Breast epithelium (tissue), 4 donors: ENCODE results near the gene RBM19. TPM values are rescaled to one million over a fixed set of nuclear protein-coding genes. Genes with fewer than 3 reads are reported as not detected.

Experiments used
- DNase-seq, 2 donors: peaks; one replicate each; pipeline ENCODE4 v3.0.0-alpha.2; 2019; ENCODE audit warnings: low spot score in 2 of 2
- H3K27ac ChIP-seq, 2 donors: fragments of 200-600 bp; sonication (generic) in 1 of 2; one replicate each; pipeline ENCODE4 v1.5.1; 2016 to 2019; ENCODE audit warnings: mild to moderate bottlenecking in 1 of 2
- H3K27me3 ChIP-seq, 2 donors: fragments of 200-600 bp; sonication (generic) in 1 of 2; one replicate each; pipeline versions ENCODE4 v1.5.1 to v1.6.0; 2017 to 2019; ENCODE audit warnings: control low read depth in 1 of 2, mild to moderate bottlenecking in 1 of 2
- H3K36me3 ChIP-seq: fragments of 200-600 bp; one replicate; pipeline ENCODE4 v1.5.1; 2019
- H3K4me1 ChIP-seq, 2 donors: fragments of 200-600 bp; sonication (generic); one replicate each; pipeline ENCODE4 v1.5.1; 2016 to 2019; ENCODE audit warnings: control low read depth in 1 of 2
- H3K4me3 ChIP-seq, 3 donors: fragments of 200-600 bp; sonication (generic); 1 replicate in 2 of 3; 2 replicates in 1 of 3; pipeline ENCODE4 v1.5.1; 2016 to 2019; ENCODE audit warnings: mild to moderate bottlenecking in 3 of 3, moderate library complexity in 2 of 3
- H3K9me3 ChIP-seq, 2 donors: fragments of 200-600 bp; sonication (generic) in 1 of 2; one replicate each; pipeline ENCODE4 v1.5.1; 2016 to 2019; ENCODE audit warnings: control low read depth in 1 of 2
- CTCF ChIP-seq, 3 donors: fragments of 450-650 bp; IDR thresholded peaks; one replicate each; pipeline ENCODE4 v1.5.1; 2016 to 2017; ENCODE audit warnings: antibody characterized with exemption in 3 of 3, mild to moderate bottlenecking in 3 of 3, moderate library complexity in 3 of 3
- POLR2A ChIP-seq: fragments of 450-650 bp; IDR thresholded peaks from one replicate; pipeline ENCODE4 v1.6.1; 2016; ENCODE audit warnings: antibody characterized with exemption, mild to moderate bottlenecking, moderate library complexity
- POLR2AphosphoS5 ChIP-seq, 3 donors: sonication (generic); formaldehyde crosslinking; IDR thresholded peaks; one replicate each; pipeline ENCODE4 v1.6.1; 2017; ENCODE audit warnings: antibody characterized with exemption in 3 of 3
- intact Hi-C: fragments of 100-400 bp; cut with DNase I; formaldehyde crosslinking; loops from one replicate; pipeline ENCODE4 v1.15.1; 2023; ENCODE audit warnings: low total_unique reads
- total RNA-seq, 3 donors: library from RNA; depleted of rRNA; stranded (reverse); fragments of >200 nt; gene quantifications; one replicate each; pipeline ENCODE4 v1.1.0, GENCODE V29; 2016

Gene RBM19
- 10 to 100 TPM; 28.8 to 43.3 (median 42.6) TPM for total RNA-seq

DNA sequence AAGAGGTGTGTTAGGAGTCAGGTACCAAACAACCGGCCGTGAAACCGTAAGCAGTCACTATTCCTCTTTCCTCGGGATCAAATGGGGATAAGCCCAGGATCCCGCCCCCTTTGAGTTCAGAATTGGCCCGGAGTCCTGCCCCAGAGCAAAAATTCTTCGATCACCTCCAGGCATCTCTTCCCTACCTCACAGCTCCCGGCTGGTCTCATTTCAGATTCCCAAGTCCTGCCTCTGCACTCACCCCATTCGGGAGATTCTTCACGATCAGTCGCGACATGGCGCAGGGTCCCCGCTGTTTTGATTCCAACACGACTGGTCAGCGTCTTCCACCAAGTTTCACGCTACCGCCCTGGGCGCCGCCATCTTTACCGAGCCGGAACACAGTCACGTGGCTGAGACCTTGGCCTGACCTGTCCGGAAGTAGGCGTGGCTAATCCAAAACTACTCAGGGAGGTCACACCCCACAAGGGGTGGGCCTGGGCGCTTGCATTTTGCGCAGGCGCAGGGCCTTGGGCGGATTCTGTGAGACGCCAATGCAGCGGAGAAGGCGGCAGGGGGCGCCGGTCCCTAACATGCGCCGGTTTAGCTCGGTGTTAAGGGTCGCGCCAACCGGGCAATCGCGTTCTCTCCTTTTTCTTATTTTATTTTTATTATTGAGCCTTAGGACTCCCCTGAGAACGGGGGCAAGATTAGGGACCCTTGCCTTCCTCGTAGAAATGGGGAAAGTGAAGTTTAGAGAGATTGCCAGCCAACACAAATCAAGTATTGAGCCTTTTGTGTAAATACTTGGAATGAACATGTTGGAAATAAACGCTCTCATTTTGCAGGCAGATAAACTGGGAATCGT lies at the start of gene RBM19:
RBM19 (minus strand) TSS at position 375 of the 847 bp plus-strand sequence; CDS start at position 277, 98 bp downstream.
- Histone ChIP-seq H3K9me3 (no peaks in the 10 kb centered on the region), H3K27ac (peak within 1 kb of the TSS; percentile 52 to 82), H3K36me3 (no peaks in the 10 kb centered on the region), H3K4me1 (no peaks in the 10 kb centered on the region), H3K27me3 (no peaks in the 10 kb centered on the region), H3K4me3 (peak within 1 kb of the TSS; percentile 75 to 97 (median 82))
- peak; percentile 96 to 97 for DNase-seq
- TF ChIP-seq POLR2A (peak; percentile 39), POLR2AphosphoS5 (IDR thresholded peaks at IDR 0.05) (peak in 2 of 3 donors; percentile 83 to 84), CTCF (IDR thresholded peaks at IDR 0.05) (peak; percentile 52 to 95 (median 91))
- intact Hi-C loops, result no loop called here

DNA sequence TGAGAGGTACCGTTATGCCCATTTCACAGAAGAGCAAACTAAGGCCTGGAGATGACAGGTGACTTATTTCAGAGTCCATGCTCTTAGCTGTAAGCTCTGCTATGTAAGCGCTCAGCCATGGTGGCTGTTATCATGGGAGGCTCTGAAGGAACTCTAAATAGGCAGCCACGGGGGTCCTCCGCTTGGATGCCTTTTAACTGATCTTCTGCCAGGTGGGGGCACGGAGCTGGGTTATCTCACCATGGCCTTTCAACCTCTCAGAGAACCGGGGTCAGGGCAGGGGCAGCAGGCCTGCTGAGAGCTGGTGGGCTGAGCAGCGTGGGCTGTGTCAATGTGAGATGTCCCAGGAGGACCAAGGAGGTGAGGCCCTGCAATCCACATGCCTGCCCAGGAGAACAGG lies 49.7 kb upstream of the RBM19 start:
- no peaks in the 10 kb centered on the region for H3K9me3 ChIP-seq
- H3K27ac ChIP-seq, result no peak overlapping the region
- no peak overlapping the region for H3K4me3 ChIP-seq
- H3K4me1 ChIP-seq, result no peaks in the 10 kb centered on the region
- TF ChIP-seq POLR2AphosphoS5 (IDR thresholded peaks at IDR 0.05), result no peak
- TF ChIP-seq CTCF (IDR thresholded peaks at IDR 0.05), result no peak
- no peak for TF ChIP-seq POLR2A
- DNase-seq, result no peak
- peaks cover 0 to 20% of the 10 kb centered on the region in 2 donors for H3K27me3 ChIP-seq
- no peaks in the 10 kb centered on the region for H3K36me3 ChIP-seq
- intact Hi-C loops, result no loop called here

- no peak for TF ChIP-seq POLR2AphosphoS5 (IDR thresholded peaks at IDR 0.05)
- TF ChIP-seq CTCF (IDR thresholded peaks at IDR 0.05), result no peak
- no peak for TF ChIP-seq POLR2A
- H3K27ac ChIP-seq, result no peak overlapping the region
- peaks cover 0 to 27% of the 10 kb centered on the region in 2 donors for H3K27me3 ChIP-seq
- H3K4me3 ChIP-seq, result no peak overlapping the region
- H3K9me3 ChIP-seq, result no peaks in the 10 kb centered on the region
- no peaks in the 10 kb centered on the region for H3K36me3 ChIP-seq
- intact Hi-C loops, result loop anchor here (1.0 kb wide), 1 partner anchor 22 kb away; no protein-coding TSS in a partner anchor
- H3K4me1 ChIP-seq, result no peaks in the 10 kb centered on the region
- DNase-seq, result no peak
Measured at GRCh38 chr12:114013575-114014345, 47.6 kb upstream of the RBM19 start.

GRCh38 chr12:114012744-114013431 lies 46.8 kb upstream of the RBM19 start:
- no peak for DNase-seq
- Histone ChIP-seq H3K27ac (no peak overlapping the region), H3K9me3 (no peaks in the 10 kb centered on the region), H3K27me3 (peaks cover 0 to 27% of the 10 kb centered on the region in 2 donors), H3K4me3 (no peak overlapping the region), H3K36me3 (no peaks in the 10 kb centered on the region), H3K4me1 (no peaks in the 10 kb centered on the region)
- TF ChIP-seq POLR2A, result no peak
- TF ChIP-seq CTCF (IDR thresholded peaks at IDR 0.05), result no peak
- no peak for TF ChIP-seq POLR2AphosphoS5 (IDR thresholded peaks at IDR 0.05)
- intact Hi-C loops, result no loop called here
